Duodenal mucosa (tissue), 2 donors: ENCODE measurements around the gene CRTAC1.

Experiments used
- H3K27ac ChIP-seq: one replicate; pipeline ENCODE4 v1.7.0; 2013; ENCODE audit warnings: low read depth, low read length
- H3K27me3 ChIP-seq, 2 donors: one replicate each; pipeline ENCODE4 v1.7.0; 2013; ENCODE audit warnings: low read length in 2 of 2, control low read depth in 1 of 2; ENCODE audit not compliant: insufficient read depth in 2 of 2, control insufficient read depth in 1 of 2
- H3K36me3 ChIP-seq, 2 donors: one replicate each; pipeline ENCODE4 v1.7.0; 2013; ENCODE audit warnings: low read length in 2 of 2, control low read depth in 1 of 2; ENCODE audit not compliant: insufficient read depth in 2 of 2, control insufficient read depth in 1 of 2
- H3K4me1 ChIP-seq, 2 donors: one replicate each; pipeline ENCODE4 v1.7.0; 2013; ENCODE audit warnings: low read length in 2 of 2, control low read depth in 1 of 2; ENCODE audit not compliant: insufficient read depth in 2 of 2, control insufficient read depth in 1 of 2
- H3K4me3 ChIP-seq, 2 donors: one replicate each; pipeline ENCODE4 v1.7.0; 2013; ENCODE audit warnings: low read length in 2 of 2, low read depth in 1 of 2
- H3K9ac ChIP-seq, 2 donors: one replicate each; pipeline ENCODE4 v1.7.0; 2013; ENCODE audit warnings: low read length in 2 of 2, low read depth in 1 of 2
- H3K9me3 ChIP-seq, 2 donors: one replicate each; pipeline ENCODE4 v1.7.0; 2013; ENCODE audit warnings: low read length in 2 of 2, control low read depth in 1 of 2; ENCODE audit not compliant: control insufficient read depth in 1 of 2

CRTAC1 gene

DNA sequence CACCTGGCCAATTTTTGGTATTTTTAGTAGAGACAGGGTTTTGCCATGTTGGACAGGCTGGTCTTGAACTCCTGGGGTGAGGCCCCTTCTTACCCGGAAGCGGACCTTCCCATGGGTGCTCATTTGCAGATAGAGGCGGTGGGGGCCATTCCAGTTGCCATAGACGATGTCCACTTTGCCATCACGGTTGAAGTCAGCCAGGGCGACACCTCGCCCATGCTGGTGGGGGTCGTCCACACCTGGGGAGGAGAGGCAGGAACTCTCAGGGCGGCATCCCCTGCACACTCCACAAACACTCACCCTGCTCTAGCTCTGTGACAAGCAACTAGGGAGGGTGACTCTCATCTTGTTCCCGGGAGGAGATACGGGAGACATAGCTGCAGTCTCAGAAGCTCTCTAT, 125.8 kb downstream of the CRTAC1 start:
- no peak overlapping the region for H3K4me3 ChIP-seq
- H3K4me1 ChIP-seq, result no peaks in the 10 kb centered on the region
- no peaks in the 10 kb centered on the region for H3K9me3 ChIP-seq
- H3K27me3 ChIP-seq, result peaks cover 0 to 12% of the 10 kb centered on the region in 2 donors
- H3K27ac ChIP-seq, result no peak overlapping the region
- H3K36me3 ChIP-seq, result no peaks in the 10 kb centered on the region
- no peak overlapping the region for H3K9ac ChIP-seq

DNA sequence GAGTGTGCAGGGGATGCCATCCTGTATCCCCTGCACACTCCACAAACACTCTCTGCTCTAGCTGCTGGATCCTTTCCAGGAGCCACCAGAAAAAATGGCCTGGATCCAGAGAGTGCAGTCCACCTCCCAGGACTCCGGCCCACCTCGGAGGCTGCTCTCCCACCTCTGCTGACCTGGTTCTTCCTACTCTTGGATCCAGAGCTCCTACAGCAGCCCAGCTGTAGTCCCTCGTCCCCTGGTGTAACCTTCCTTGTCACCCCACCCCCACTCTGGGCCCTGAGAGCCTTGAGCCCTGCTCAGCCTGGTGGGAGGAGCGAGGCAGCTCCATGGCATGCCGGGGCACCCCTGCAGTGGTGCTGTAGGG, 126.4 kb downstream of the CRTAC1 start:
- no peaks in the 10 kb centered on the region for H3K9me3 ChIP-seq
- H3K27me3 ChIP-seq, result peaks cover 0 to 12% of the 10 kb centered on the region in 2 donors
- H3K27ac ChIP-seq, result no peak overlapping the region
- no peak overlapping the region for H3K4me3 ChIP-seq
- no peak overlapping the region for H3K9ac ChIP-seq
- H3K4me1 ChIP-seq, result no peaks in the 10 kb centered on the region
- H3K36me3 ChIP-seq, result no peaks in the 10 kb centered on the region

DNA sequence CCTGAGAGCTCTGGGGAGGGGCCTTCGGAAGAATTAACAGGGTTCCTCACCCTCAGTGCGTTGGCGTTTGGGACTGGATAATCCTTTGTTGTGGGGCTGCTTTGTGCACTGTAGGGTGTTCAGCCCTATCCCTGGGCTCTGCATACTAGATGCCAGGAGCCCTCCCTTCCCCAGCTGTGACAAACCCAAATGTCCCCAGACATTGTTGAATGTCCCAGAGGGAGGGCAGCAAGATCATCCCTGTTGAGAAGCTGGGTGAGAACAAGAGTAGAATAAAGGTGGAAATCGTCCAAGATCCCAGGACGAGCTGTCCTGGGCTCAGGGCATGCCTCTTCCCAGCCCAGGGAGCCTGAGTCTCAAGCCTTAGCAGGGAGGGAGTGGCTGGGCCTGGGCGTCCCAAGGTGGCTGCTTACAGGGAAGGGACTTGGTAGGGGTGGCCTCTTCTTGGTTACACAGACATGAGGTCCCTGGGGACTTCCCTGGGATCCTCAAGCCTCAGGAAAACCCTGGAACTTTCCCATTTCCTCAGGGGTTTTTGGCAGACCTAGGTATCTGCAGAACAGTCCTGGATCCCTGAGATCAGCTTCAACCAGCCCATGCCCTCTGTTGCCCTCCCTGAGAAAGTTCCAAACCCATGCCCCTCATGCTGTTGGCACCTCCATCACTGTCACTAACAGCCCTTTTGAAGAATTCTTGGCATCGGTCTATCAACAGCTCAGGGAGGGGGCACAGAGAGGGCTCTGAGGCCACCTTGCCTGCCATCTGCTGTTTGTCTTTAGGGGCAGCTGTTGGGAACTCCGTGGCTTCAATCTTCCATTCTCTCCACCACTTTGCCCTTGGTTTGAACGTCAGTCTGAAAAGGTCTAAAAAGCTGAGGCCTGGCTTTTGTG, 127.0 kb downstream of the CRTAC1 start:
- Histone ChIP-seq H3K9ac (no peak overlapping the region), H3K36me3 (no peaks in the 10 kb centered on the region), H3K4me1 (peaks cover 0 to 3% of the 10 kb centered on the region in 2 donors), H3K4me3 (no peak overlapping the region), H3K27ac (no peak overlapping the region), H3K9me3 (no peaks in the 10 kb centered on the region), H3K27me3 (peaks cover 0 to 10% of the 10 kb centered on the region in 2 donors)

DNA sequence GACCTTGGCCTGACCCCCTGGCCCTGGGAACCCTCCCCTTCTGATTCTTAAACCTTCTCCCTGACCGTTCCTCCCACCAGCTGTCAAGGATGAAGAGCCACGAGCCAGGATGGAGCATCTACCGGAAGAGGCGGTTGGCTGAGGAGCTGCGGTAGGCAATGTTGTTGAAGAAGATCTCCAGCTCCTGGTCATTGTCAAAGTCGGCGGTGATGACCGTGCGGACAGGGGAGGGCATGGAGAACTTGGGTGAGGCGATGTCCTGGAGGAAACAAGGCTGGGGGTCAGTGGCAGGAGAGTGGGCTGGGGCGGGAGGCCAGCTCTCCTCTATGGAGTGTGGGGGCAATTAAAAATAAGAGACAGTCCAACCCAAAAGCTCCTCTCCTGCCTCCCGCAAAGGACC, 129.0 kb downstream of the CRTAC1 start:
- H3K4me3 ChIP-seq, result no peak overlapping the region
- H3K9ac ChIP-seq, result no peak overlapping the region
- peaks cover 0 to 7% of the 10 kb centered on the region in 2 donors for H3K4me1 ChIP-seq
- no peaks in the 10 kb centered on the region for H3K9me3 ChIP-seq
- H3K36me3 ChIP-seq, result no peaks in the 10 kb centered on the region
- H3K27me3 ChIP-seq, result peaks cover 0 to 7% of the 10 kb centered on the region in 2 donors
- H3K27ac ChIP-seq, result no peak overlapping the region

DNA sequence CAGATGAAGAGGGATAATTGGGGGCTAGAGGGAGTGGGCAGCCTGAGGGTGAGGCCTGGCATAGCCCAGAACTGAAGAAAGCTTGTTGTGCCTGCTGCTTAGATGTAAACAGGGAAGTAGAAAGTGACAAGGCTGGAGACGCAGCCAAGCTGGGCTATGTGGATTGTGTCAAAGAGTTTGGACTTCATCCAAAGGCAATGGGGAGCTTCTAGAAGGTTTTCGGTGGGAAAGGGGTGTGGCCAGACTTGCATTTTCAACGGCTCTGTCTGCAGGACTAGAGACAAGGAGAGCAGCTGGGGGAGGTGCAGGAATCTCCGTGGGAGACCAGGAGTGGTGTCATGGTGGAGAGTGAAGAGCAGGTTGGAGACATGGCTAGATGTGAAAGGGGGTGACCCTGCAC, 132.0 kb downstream of the CRTAC1 start:
- Histone ChIP-seq H3K9me3 (no peaks in the 10 kb centered on the region), H3K9ac (no peak overlapping the region), H3K36me3 (no peaks in the 10 kb centered on the region), H3K4me1 (peaks cover 0 to 7% of the 10 kb centered on the region in 2 donors), H3K27me3 (no peaks in the 10 kb centered on the region), H3K27ac (no peak overlapping the region), H3K4me3 (no peak overlapping the region)

DNA sequence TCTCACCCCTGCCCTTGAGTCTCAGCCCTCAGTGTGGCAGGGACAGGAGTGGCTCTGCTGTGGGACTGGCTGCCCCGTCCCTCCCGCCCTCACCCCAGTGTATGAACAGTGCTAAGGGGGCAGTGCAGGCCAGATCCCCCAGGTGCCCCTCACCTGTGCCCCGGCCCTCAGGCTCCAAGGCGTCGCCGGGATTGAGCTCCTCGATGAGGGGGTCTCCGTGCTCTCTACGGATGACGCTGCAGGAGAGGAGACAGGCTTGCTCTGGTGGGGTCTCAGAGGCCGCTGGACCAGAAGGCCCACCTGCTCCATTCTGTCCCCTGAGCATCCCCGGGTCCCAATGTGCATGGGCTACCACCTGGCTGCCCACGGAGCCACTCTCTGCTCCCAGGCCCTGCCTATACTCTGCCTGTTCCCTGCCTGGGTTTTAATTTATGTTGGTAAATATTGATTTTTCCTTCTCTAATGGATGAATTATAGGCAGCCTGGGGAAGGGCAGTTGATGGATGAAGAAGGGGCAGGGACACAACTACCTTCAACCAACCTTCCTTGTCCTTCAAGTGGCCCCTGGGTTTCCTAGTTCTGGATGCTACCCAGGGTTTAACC, 133.6 kb downstream of the CRTAC1 start:
- Histone ChIP-seq H3K27ac (no peak overlapping the region), H3K9ac (no peak overlapping the region), H3K27me3 (no peaks in the 10 kb centered on the region), H3K9me3 (no peaks in the 10 kb centered on the region), H3K4me3 (no peak overlapping the region), H3K4me1 (peaks cover 0 to 7% of the 10 kb centered on the region in 2 donors), H3K36me3 (no peaks in the 10 kb centered on the region)

DNA sequence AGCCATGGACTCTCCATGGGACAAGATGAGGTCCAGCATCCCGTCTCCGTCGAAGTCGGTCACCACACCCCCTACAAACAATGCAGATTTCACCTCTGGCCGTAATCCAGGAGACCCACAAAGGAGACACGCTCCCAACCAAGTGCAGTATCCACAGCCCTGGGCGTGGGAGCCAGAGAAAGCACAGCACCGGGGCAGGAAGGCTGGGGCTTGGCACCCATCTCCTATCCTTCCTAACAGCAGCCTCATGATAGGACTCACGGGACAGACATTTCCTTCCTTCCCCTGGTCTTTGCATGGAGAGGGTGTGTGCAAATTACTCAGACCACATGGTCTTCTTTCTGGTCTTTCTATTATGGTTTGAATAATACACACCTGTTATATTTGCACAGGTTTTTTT, 134.5 kb downstream of the CRTAC1 start:
- Histone ChIP-seq H3K9me3 (no peaks in the 10 kb centered on the region), H3K4me3 (no peak overlapping the region), H3K36me3 (no peaks in the 10 kb centered on the region), H3K27me3 (no peaks in the 10 kb centered on the region), H3K4me1 (peaks cover 0 to 7% of the 10 kb centered on the region in 2 donors), H3K9ac (no peak overlapping the region), H3K27ac (no peak overlapping the region)

DNA sequence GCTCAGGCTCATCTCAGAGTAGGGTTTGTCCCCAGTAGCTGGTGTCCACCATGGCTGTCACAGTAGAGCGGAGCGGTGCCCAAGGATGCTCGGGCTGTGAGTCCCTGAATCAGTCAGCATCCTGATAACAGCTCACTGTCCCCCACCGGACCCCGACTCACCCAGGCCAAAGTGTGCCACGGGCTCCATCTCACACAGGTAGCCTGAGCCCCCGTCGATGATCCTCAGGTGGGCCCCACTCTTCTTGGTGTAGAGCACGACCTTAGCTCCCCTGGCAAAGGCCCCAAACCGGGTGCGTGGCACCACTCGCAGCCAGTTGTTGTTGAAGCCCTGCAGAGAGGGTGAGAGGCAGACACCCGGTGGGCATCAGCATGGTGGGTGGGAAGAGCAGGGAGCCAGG, 135.3 kb downstream of the CRTAC1 start:
- no peak overlapping the region for H3K9ac ChIP-seq
- H3K27ac ChIP-seq, result no peak overlapping the region
- peaks cover 0 to 7% of the 10 kb centered on the region in 2 donors for H3K4me1 ChIP-seq
- no peaks in the 10 kb centered on the region for H3K9me3 ChIP-seq
- no peak overlapping the region for H3K4me3 ChIP-seq
- H3K27me3 ChIP-seq, result no peaks in the 10 kb centered on the region
- H3K36me3 ChIP-seq, result no peaks in the 10 kb centered on the region

DNA sequence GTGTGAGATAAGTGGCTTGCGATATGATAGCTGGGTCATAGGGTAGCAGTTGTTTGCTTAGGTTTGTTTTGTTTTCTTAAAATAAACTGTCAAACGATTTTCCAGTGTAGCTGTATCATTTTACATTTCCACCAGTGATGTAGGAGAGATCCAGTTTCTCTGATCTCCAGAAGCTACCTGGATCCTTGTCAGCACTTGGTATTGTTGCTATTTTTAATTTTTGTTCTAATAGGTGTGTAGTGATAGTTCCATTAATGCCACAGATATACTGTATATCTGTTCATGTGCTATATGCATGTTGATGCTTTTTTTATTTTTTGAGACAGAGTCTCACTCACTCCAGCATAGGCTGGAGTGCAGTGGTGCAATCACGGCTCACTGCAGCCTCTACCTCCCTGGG, 136.3 kb downstream of the CRTAC1 start:
- Histone ChIP-seq H3K4me3 (no peak overlapping the region), H3K4me1 (peaks cover 0 to 7% of the 10 kb centered on the region in 2 donors), H3K9ac (no peak overlapping the region), H3K27ac (no peak overlapping the region), H3K9me3 (no peaks in the 10 kb centered on the region), H3K36me3 (no peaks in the 10 kb centered on the region), H3K27me3 (peaks cover 0 to 4% of the 10 kb centered on the region in 2 donors)

DNA sequence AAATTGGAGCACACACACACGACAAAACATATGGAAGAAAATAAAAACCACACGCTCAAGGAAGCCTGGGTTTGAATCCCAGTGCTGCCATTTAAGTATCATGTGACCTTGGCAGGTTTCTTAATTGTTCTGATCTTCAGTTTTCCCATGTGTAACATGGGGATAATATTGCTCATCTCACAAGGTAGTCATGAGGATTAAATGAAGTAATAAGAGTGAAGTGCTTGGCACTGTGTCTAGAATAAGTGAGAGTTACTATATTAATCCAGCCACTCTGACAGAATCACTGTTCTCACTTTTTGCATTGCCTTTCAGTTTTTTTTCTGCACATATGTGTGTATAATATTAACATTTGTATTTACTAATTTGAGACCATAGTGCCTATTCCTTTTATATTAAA, 137.5 kb downstream of the CRTAC1 start:
- Histone ChIP-seq H3K9me3 (no peaks in the 10 kb centered on the region), H3K4me1 (peaks cover 0 to 4% of the 10 kb centered on the region in 2 donors), H3K36me3 (no peaks in the 10 kb centered on the region), H3K4me3 (no peak overlapping the region), H3K27me3 (peaks cover 0 to 4% of the 10 kb centered on the region in 2 donors), H3K9ac (no peak overlapping the region), H3K27ac (no peak overlapping the region)
